Stomach (tissue), 4 donors: ENCODE measurements around the gene ARHGAP4.

ENCODE experiments used
- POLR2A ChIP-seq, 4 donors: fragments of 450-650 bp; IDR thresholded peaks; one replicate each; pipeline ENCODE4 v1.6.1; 2016; ENCODE audit warnings: antibody characterized with exemption in 4 of 4, control low read depth in 2 of 4, mild to moderate bottlenecking in 1 of 4, moderate library complexity in 1 of 4
- POLR2AphosphoS5 ChIP-seq, 3 donors: sonication (generic); formaldehyde crosslinking; IDR thresholded peaks; one replicate each; pipeline ENCODE4 v1.6.1; 2016; ENCODE audit warnings: antibody characterized with exemption in 3 of 3
- TF ChIP-seq, protein P1 (sequence below), 7 experiments: fragments of 450-650 bp in 4 of 7; fragments of 200-600 bp in 3 of 7; sonication (generic) in 3 of 7; IDR thresholded peaks; one replicate each; pipeline ENCODE4 v1.5.1; 2016 to 2019; ENCODE audit warnings: antibody characterized with exemption in 7 of 7, control low read depth in 2 of 7, mild to moderate bottlenecking in 1 of 7

DNA sequence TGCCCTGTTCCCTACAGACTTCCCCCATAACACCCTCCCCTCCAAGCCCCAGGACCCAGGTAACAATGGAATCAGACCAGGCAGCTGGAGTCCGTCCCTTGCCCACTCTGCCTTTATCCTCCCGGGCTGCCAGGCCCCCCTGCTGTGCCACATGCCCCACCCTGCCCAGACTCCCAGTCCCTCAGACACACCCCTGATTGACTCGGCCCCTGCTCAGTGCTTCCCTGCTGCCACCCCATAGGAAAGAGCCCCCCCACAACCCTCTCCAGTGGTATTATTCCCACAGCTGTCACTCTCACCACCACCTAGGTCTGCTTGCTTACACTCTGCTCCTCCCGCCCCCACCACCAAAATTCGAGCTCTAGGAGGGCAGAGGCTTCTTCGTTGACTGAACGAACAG is 13.5 kb upstream of the ARHGAP4 start:
- TF ChIP-seq POLR2A (IDR thresholded peaks at IDR 0.05) (no peak), POLR2AphosphoS5 (IDR thresholded peaks at IDR 0.05) (no peak)
- TF ChIP-seq, protein P1, sequence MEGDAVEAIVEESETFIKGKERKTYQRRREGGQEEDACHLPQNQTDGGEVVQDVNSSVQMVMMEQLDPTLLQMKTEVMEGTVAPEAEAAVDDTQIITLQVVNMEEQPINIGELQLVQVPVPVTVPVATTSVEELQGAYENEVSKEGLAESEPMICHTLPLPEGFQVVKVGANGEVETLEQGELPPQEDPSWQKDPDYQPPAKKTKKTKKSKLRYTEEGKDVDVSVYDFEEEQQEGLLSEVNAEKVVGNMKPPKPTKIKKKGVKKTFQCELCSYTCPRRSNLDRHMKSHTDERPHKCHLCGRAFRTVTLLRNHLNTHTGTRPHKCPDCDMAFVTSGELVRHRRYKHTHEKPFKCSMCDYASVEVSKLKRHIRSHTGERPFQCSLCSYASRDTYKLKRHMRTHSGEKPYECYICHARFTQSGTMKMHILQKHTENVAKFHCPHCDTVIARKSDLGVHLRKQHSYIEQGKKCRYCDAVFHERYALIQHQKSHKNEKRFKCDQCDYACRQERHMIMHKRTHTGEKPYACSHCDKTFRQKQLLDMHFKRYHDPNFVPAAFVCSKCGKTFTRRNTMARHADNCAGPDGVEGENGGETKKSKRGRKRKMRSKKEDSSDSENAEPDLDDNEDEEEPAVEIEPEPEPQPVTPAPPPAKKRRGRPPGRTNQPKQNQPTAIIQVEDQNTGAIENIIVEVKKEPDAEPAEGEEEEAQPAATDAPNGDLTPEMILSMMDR (IDR thresholded peaks at IDR 0.05): no peak
